ENCODE measurements around the gene TNFRSF12A.

- no peak for TF ChIP-seq CTCF (IDR thresholded peaks at IDR 0.05)
- no peak for TF ChIP-seq EP300 (IDR thresholded peaks at IDR 0.05)
Observed at GRCh38 chr16:3022684-3023414, 2.7 kb downstream of the TNFRSF12A start.
